Measurements from ENCODE around the gene TDRD10. TPM values are rescaled to one million over a fixed set of nuclear protein-coding genes. Genes with fewer than 3 reads are reported as not detected.

TDRD10 gene
- total and polyA plus RNA-seq, 2 donors (not counting 1 experiment from before 2014, with no cell fraction given), result under 0.01 TPM; not detected in 1

DNA sequence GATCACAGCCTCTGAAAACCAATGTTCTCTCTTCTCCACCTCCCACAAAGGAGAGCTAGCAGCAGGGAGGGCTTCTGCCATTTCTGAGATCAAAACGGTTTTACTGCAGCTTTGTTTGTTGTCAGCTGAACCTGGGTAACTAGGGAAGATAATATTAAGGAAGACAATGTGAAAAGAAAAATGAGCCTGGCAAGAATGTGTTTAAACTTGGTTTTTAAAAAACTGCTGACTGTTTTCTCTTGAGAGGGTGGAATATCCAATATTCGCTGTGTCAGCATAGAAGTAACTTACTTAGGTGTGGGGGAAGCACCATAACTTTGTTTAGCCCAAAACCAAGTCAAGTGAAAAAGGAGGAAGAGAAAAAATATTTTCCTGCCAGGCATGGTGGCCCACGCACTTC, 35.8 kb upstream of the TDRD10 start:
- Histone ChIP-seq H3K4me1 (ENCODE audit: control insufficient read depth, extremely low read depth, insufficient read depth, low read length) (peaks cover 5% of the 10 kb centered on the region), H3K4me3 (replicated peaks in 1 of 4; ENCODE audit: control extremely low read depth in 1 of 4, insufficient read depth in 1 of 4, low read depth in 3 of 4, low read length in 4 of 4) (no peak overlapping the region), H4K20me1 (ENCODE audit: control insufficient read depth, extremely low read depth, insufficient read depth, low read length) (no peaks in the 10 kb centered on the region), H2AFZ (ENCODE audit: low read length) (no peak overlapping the region), H3K9ac (ENCODE audit: insufficient read depth, low read length) (no peak overlapping the region), H3K4me2 (ENCODE audit: extremely low read depth, insufficient read depth, low read length) (no peak overlapping the region), H3K36me3 (ENCODE audit: control insufficient read depth, insufficient read depth, low read length) (no peaks in the 10 kb centered on the region), H3K27me3 (ENCODE audit: control insufficient read depth, insufficient read depth, low read length) (no peaks in the 10 kb centered on the region), H3K27ac (ENCODE audit: insufficient read depth, low read length) (no peak overlapping the region), H3K9me3 (ENCODE audit: control insufficient read depth, insufficient read depth, low read depth, low read length) (no peaks in the 10 kb centered on the region), H3K79me2 (ENCODE audit: control insufficient read depth, insufficient read depth, low read length) (no peaks in the 10 kb centered on the region)
- TF ChIP-seq, protein P1, sequence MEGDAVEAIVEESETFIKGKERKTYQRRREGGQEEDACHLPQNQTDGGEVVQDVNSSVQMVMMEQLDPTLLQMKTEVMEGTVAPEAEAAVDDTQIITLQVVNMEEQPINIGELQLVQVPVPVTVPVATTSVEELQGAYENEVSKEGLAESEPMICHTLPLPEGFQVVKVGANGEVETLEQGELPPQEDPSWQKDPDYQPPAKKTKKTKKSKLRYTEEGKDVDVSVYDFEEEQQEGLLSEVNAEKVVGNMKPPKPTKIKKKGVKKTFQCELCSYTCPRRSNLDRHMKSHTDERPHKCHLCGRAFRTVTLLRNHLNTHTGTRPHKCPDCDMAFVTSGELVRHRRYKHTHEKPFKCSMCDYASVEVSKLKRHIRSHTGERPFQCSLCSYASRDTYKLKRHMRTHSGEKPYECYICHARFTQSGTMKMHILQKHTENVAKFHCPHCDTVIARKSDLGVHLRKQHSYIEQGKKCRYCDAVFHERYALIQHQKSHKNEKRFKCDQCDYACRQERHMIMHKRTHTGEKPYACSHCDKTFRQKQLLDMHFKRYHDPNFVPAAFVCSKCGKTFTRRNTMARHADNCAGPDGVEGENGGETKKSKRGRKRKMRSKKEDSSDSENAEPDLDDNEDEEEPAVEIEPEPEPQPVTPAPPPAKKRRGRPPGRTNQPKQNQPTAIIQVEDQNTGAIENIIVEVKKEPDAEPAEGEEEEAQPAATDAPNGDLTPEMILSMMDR (conservative IDR thresholded peaks at IDR 0.05 in 1 of 2, IDR thresholded peaks at IDR 0.05 in 1 of 2; ENCODE audit: low read depth in 1 of 2, low read length in 2 of 2), result no peak
- no peak for TF ChIP-seq EZH2 (IDR thresholded peaks at IDR 0.05; ENCODE audit: low read length, missing control alignments)
- DNase-seq (ENCODE audit: low read depth in 2 of 2), result no peak

DNA sequence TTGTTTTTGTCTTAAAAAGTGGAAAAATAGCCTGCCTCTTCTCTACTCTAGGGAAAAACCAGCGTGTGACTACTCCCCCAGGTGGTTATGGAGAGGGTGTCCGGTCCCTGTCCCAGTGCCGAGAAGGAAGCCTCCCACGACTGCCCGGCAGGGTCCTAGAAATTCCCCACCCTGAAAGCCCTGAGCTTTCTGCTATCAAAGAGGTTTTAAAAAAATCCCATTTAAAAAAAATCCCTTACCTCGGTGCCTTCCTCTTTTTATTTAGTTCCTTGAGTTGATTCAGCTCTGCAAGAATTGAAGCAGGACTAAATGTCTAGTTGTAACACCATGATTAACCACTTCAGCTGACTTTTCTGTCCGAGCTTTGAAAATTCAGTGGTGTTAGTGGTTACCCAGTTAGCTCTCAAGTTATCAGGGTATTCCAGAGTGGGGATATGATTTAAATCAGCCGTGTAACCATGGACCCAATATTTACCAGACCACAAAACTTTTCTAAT, 35.0 kb upstream of the TDRD10 start:
- Histone ChIP-seq H3K79me2 (ENCODE audit: control insufficient read depth, insufficient read depth, low read length) (no peaks in the 10 kb centered on the region), H3K27me3 (ENCODE audit: control insufficient read depth, insufficient read depth, low read length) (no peaks in the 10 kb centered on the region), H3K4me3 (replicated peaks in 1 of 4; ENCODE audit: control extremely low read depth in 1 of 4, insufficient read depth in 1 of 4, low read depth in 3 of 4, low read length in 4 of 4) (no peak overlapping the region), H3K4me1 (ENCODE audit: control insufficient read depth, extremely low read depth, insufficient read depth, low read length) (peaks cover 5% of the 10 kb centered on the region), H3K36me3 (ENCODE audit: control insufficient read depth, insufficient read depth, low read length) (no peaks in the 10 kb centered on the region), H2AFZ (ENCODE audit: low read length) (no peak overlapping the region), H3K4me2 (ENCODE audit: extremely low read depth, insufficient read depth, low read length) (no peak overlapping the region), H3K27ac (ENCODE audit: insufficient read depth, low read length) (no peak overlapping the region), H4K20me1 (ENCODE audit: control insufficient read depth, extremely low read depth, insufficient read depth, low read length) (no peaks in the 10 kb centered on the region), H3K9ac (ENCODE audit: insufficient read depth, low read length) (no peak overlapping the region), H3K9me3 (ENCODE audit: control insufficient read depth, insufficient read depth, low read depth, low read length) (no peaks in the 10 kb centered on the region)
- no peak for TF ChIP-seq EZH2 (IDR thresholded peaks at IDR 0.05; ENCODE audit: low read length, missing control alignments)
- TF ChIP-seq, protein P1 (conservative IDR thresholded peaks at IDR 0.05 in 1 of 2, IDR thresholded peaks at IDR 0.05 in 1 of 2; ENCODE audit: low read depth in 1 of 2, low read length in 2 of 2), result peak in 1 of 2 donors; percentile 31
- DNase-seq (ENCODE audit: low read depth in 2 of 2), result no peak

DNA sequence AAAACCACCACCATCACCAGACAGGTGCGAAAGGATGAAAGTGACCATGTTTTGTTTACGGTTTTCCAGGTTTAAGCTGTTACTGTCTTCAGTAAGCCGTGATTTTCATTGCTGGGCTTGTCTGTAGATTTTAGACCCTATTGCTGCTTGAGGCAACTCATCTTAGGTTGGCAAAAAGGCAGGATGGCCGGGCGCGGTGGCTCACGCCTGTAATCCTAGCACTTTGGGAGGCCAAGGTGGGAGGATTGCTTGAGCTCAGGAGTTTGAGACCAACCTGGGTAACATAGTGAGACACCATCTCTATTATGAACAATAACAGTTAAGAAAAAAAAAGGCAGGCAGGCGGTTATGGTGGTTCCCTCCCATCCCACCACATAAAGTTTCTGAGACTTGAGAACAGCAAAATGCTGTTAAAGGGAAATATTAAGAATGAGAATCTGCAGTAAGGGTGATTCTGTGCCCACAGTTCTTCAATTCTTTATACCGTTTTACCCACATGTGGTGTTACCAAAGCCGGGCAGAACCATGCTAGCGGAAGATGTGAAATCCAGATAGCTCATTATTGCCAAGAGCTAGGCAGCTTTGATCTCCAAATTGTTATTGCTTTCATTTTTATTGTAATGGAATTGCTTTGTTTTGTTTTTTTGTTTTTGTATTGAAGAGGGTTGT, 34.5 kb upstream of the TDRD10 start:
- no peak overlapping the region for H3K27ac ChIP-seq (ENCODE audit: insufficient read depth, low read length)
- H3K9ac ChIP-seq (ENCODE audit: insufficient read depth, low read length), result no peak overlapping the region
- peaks cover 5% of the 10 kb centered on the region for H3K4me1 ChIP-seq (ENCODE audit: control insufficient read depth, extremely low read depth, insufficient read depth, low read length)
- H3K4me2 ChIP-seq (ENCODE audit: extremely low read depth, insufficient read depth, low read length), result no peak overlapping the region
- no peak for DNase-seq (ENCODE audit: low read depth in 2 of 2)
- no peak overlapping the region for H2AFZ ChIP-seq (ENCODE audit: low read length)
- TF ChIP-seq EZH2 (IDR thresholded peaks at IDR 0.05; ENCODE audit: low read length, missing control alignments), result no peak
- TF ChIP-seq, protein P1 (conservative IDR thresholded peaks at IDR 0.05 in 1 of 2, IDR thresholded peaks at IDR 0.05 in 1 of 2; ENCODE audit: low read depth in 1 of 2, low read length in 2 of 2), result no peak
- H3K27me3 ChIP-seq (ENCODE audit: control insufficient read depth, insufficient read depth, low read length), result no peaks in the 10 kb centered on the region
- no peaks in the 10 kb centered on the region for H3K36me3 ChIP-seq (ENCODE audit: control insufficient read depth, insufficient read depth, low read length)
- H4K20me1 ChIP-seq (ENCODE audit: control insufficient read depth, extremely low read depth, insufficient read depth, low read length), result no peaks in the 10 kb centered on the region
- no peaks in the 10 kb centered on the region for H3K79me2 ChIP-seq (ENCODE audit: control insufficient read depth, insufficient read depth, low read length)
- no peaks in the 10 kb centered on the region for H3K9me3 ChIP-seq (ENCODE audit: control insufficient read depth, insufficient read depth, low read depth, low read length)
- no peak overlapping the region for H3K4me3 ChIP-seq (replicated peaks in 1 of 4; ENCODE audit: control extremely low read depth in 1 of 4, insufficient read depth in 1 of 4, low read depth in 3 of 4, low read length in 4 of 4)

All from fibroblast of lung (primary cell).